Measurements from ENCODE around the gene TMEM232. TPM values are rescaled to one million over a fixed set of nuclear protein-coding genes. Genes with fewer than 3 reads are reported as not detected.

TMEM232 gene
- total RNA-seq, 1 experiment from 2014 or later = 1.6 TPM

- H2BK20ac ChIP-seq (ENCODE audit: low read depth, low read length, poor library complexity, severe bottlenecking) = no peak overlapping the region
- no peaks in the 10 kb centered on the region for H4K20me1 ChIP-seq (ENCODE audit: control insufficient read depth, insufficient read depth, insufficient read length)
- H3K79me1 ChIP-seq (ENCODE audit: insufficient read depth, low read depth, low read length, poor library complexity, severe bottlenecking) = no peaks in the 10 kb centered on the region
- H3K4me2 ChIP-seq (ENCODE audit: insufficient read depth, insufficient read length, low read length) = no peak overlapping the region
- no peak overlapping the region for H4K8ac ChIP-seq (replicated peaks; ENCODE audit: insufficient read length, low read depth, low read length)
- H3K9ac ChIP-seq (ENCODE audit: extremely low read depth, insufficient read length, low read length) = no peak overlapping the region
- H3K27ac Mint-ChIP-seq = peak overlapping the region in 1 of 3 experiments; percentile 2; a peak in 1 of 7 replicates
- no peak overlapping the region for H2AFZ ChIP-seq (ENCODE audit: low read length)
- H3K27me3 Mint-ChIP-seq (ENCODE audit: low read depth) = no peaks in the 10 kb centered on the region
- no peak overlapping the region for H3K18ac ChIP-seq (ENCODE audit: insufficient read length, low read depth, low read length)
- no peak overlapping the region for H3K56ac ChIP-seq (ENCODE audit: insufficient read length, low read depth, low read length)
- no peak overlapping the region for H3K4ac ChIP-seq (ENCODE audit: low read depth, low read length)
- H3K9me3 Mint-ChIP-seq = no peaks in the 10 kb centered on the region
- DNase-seq = no peak
- no peak overlapping the region for H3T11ph ChIP-seq (ENCODE audit: low read length)
- no peak overlapping the region for H2BK12ac ChIP-seq (ENCODE audit: insufficient read length, low read depth, low read length)
- H3K9me3 ChIP-seq (ENCODE audit: control insufficient read depth, low read depth, low read length) = no peaks in the 10 kb centered on the region
- WGBS (ENCODE audit: extremely low coverage, insufficient read length, low lambda C conversion rate) = no CpG with 5 or more reads among the region's 1 CpG
- H3K27ac ChIP-seq (ENCODE audit: insufficient read length, low read depth, low read length) = no peak overlapping the region
- H3K36me3 Mint-ChIP-seq (ENCODE audit: insufficient read depth in 1 of 3, low read depth in 3 of 3) = peaks cover 0 to 4% (median 0%) of the 10 kb centered on the region in 3 experiments; a peak in 2 of 7 replicates
- H3K23ac ChIP-seq (ENCODE audit: insufficient read length, low read depth, low read length) = no peak overlapping the region
- no peaks in the 10 kb centered on the region for H3K4me1 ChIP-seq (ENCODE audit: insufficient read depth, low read length)
- no peak overlapping the region for H2BK5ac ChIP-seq (ENCODE audit: insufficient read length, low read length)
- no peak overlapping the region for H4K5ac ChIP-seq (ENCODE audit: insufficient read length, low read depth, low read length)
- no peak overlapping the region for H2BK15ac ChIP-seq (ENCODE audit: low read depth, low read length)
- H2BK120ac ChIP-seq (ENCODE audit: low read depth, low read length, poor library complexity, severe bottlenecking) = no peak overlapping the region
- H2AK5ac ChIP-seq (ENCODE audit: insufficient read length, low read length) = no peak overlapping the region
- no peaks in the 10 kb centered on the region for H3K79me2 ChIP-seq (ENCODE audit: insufficient read depth, low read length)
- TF ChIP-seq CTCF (conservative IDR thresholded peaks at IDR 0.05) = no peak
- no peak overlapping the region for H3K14ac ChIP-seq (ENCODE audit: insufficient read depth, low read length)
- no peak overlapping the region for H4K91ac ChIP-seq (ENCODE audit: insufficient read length, low read depth, low read length)
- H3K23me2 ChIP-seq (ENCODE audit: insufficient read length, low read depth, low read length, poor library complexity, severe bottlenecking) = no peaks in the 10 kb centered on the region
- H3K27me3 ChIP-seq (ENCODE audit: insufficient read depth, low read length) = no peaks in the 10 kb centered on the region
- H3K4me3 Mint-ChIP-seq = no peak overlapping the region
- no peaks in the 10 kb centered on the region; a peak in 1 of 4 replicates for H3K4me1 Mint-ChIP-seq
Measured at GRCh38 chr5:110752953-110753352, 26.5 kb upstream of the TMEM232 start.

Measured in H9 (cell line).